Measurements from ENCODE around the gene FADS1.

Gene FADS1

DNA sequence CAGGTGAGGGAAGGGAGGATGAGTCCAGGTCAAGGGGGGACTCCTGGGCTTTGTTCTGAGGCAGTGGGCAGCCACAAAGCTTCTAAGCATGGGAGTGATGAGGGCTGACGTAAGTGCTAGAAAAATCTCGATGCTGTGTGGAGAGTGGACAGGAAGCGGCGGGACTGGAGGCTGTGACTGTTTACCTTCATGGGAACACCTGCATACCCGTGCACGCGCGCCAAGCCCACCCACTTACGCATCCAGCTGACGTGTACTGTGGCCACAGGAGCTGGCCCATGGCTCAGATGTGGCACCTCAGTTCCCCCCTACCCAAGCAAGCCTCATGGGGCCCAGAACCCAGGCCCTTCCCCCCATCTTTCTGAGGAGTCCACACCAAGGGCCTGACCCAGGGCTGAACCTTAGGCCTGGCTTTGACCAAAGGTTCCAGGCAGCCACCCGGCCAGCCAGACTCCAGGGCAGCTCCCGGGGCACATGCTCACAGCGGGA, 50.4 kb downstream of the FADS1 start:
- no peak for TF ChIP-seq POLR2A (IDR thresholded peaks at IDR 0.05; ENCODE audit: low read depth, low read length)
- no peak for FAIRE-seq

DNA sequence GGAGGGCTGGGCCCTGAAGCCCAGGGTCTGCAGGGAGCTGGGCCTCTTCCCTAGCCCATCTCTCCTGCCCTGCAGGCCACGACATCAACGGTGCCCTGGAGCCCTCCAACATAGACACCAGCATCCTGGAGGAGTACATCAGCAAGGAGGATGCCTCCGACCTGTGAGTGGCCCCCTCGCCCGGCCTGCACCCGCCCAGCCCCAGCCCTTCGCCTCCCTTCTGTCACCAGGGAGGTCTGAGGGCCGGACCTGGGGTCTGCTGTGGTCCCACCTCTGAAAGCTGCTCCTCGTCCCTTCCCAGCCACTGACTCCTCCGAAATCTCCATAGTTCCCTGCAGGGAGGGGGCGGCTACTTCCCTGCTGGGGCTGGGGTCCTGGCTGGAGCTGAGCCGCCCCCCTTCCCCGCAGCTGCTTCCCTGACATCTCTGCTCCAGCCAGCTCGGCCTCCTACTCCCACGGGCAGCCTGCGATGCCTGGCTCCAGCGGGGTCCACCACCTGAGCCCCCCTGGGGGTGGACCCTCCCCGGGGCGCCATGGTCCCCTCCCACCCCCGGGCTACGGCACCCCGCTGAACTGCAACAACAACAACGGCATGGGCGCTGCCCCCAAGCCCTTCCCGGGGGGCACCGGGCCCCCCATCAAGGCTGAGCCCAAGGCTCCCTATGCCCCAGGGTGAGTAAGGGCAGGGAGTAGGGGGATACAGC, 51.1 kb downstream of the FADS1 start:
- no peak for DNase-seq (ENCODE audit: insufficient read length, low spot score)
- TF ChIP-seq POLR2A (IDR thresholded peaks at IDR 0.05; ENCODE audit: low read depth, low read length): no peak
- FAIRE-seq: no peak

More for the DNA sequence above, 50.4 kb downstream of the FADS1 start:
- no peak for DNase-seq (ENCODE audit: insufficient read length, low spot score)

DNA sequence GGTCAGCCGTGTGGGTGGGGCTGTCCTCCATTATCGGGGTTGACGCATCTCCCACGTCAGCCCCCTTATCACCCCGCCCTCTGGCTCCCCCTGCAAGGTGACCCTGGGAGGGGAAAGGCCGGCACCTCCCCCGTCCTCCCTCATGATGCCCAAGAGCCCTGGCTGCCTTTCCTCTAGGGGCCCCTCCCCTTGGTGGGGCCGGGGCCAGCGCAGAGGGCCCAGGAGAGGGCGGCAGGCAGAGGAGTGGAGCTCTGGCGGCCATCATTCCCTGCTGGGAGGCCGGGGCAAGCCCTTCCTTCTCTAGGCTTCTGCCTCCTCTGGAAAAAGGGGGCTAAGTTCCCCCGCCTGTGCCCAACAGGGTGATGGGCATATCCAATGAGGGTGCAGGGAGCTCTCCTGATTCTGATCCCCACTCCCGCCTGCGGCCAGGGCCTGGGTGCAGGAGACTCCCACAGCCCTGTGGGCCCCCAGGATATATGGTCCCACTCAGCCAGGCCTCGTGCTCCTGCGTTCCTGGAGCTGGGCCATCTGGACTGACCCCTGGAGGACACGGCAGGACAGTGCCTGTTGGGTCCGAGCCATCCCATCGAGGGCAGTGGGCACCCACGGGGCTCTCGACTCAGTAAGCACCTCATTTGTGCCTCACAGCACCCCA, 52.1 kb downstream of the FADS1 start:
- no peak for TF ChIP-seq POLR2A (IDR thresholded peaks at IDR 0.05; ENCODE audit: low read depth, low read length)
- no peak for DNase-seq (ENCODE audit: insufficient read length, low spot score)
- FAIRE-seq: no peak

DNA sequence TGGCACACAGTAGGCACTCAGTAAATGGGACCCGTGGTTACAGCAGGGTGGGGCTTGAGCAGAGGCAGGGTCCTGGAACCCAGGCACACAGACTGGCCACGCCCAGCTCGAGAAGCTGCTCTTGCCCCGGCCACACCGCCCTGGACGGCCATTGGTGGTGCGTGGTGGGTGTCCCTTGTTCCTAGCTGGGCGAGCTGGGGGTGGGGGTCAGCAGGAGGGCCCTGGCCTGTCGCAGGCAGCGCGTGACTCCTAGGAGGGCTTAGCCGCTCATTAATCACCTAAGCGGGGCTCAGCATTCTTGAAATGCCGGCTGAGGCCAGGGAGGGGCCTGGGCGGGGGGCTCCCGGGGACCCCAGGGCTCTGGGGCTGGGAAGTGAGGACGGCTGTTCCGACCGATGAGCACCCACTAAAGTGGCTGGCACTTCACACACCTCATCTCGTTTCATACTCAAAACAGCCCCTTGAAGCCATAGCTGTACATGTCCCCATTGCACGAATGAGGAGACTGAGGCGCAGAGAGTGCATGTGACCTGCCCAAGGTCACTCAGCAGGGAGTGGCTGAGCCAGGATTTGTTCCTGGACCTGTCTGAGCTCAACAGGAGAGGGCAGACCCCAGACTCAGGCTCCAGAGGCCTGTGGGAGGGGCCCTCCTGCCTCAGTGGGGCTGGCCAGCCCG, 52.7 kb downstream of the FADS1 start:
- DNase-seq (ENCODE audit: insufficient read length, low spot score): no peak
- no peak for FAIRE-seq
- TF ChIP-seq POLR2A (IDR thresholded peaks at IDR 0.05; ENCODE audit: low read depth, low read length): no peak

DNA sequence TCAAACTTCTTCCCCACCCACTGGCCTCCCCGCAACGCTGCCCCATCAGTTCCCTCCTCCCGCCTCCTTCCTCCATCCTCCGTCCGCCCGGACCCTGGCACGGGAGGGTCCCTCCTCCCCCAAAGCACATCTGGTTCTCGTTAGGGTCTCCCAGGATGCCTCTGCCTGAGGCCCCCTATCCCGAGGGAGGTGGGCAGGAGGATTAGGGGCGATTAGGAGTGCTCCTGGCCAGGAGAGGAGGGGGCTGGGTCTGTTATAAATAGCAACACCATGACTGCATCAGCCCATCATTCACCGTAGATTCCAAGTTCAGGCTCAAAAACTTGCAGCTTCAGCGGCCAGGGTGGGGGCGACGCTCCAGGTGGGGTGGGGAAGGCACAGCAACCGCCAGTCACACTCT, 54.0 kb downstream of the FADS1 start:
- no peak for FAIRE-seq
- DNase-seq (ENCODE audit: insufficient read length, low spot score): no peak

DNA sequence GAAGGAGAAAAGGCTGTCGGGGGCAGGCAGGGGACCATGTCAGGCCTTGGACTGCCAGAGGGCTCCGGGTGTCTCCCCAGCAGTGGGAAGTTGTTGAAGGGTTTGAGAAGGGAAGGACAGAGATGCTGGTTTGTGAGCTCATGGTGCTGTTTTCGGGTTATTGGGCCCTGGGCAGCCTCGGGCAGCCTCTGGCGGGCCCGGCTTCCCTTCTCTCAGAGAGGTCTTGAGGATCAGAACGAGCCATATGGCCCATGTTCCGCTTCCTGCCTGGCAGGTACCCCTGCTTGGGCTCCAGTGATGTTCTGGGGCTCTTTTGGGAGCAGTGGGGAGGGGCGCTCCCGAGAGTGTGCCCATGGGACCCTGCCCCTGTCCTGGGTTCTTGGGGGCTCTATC, 54.6 kb downstream of the FADS1 start:
- DNase-seq (ENCODE audit: insufficient read length, low spot score) (no peak), FAIRE-seq (no peak)
- no peak for TF ChIP-seq POLR2A (IDR thresholded peaks at IDR 0.05; ENCODE audit: low read depth, low read length)

More for the DNA sequence above, 54.0 kb downstream of the FADS1 start:
- no peak for TF ChIP-seq POLR2A (IDR thresholded peaks at IDR 0.05; ENCODE audit: low read depth, low read length)

DNA sequence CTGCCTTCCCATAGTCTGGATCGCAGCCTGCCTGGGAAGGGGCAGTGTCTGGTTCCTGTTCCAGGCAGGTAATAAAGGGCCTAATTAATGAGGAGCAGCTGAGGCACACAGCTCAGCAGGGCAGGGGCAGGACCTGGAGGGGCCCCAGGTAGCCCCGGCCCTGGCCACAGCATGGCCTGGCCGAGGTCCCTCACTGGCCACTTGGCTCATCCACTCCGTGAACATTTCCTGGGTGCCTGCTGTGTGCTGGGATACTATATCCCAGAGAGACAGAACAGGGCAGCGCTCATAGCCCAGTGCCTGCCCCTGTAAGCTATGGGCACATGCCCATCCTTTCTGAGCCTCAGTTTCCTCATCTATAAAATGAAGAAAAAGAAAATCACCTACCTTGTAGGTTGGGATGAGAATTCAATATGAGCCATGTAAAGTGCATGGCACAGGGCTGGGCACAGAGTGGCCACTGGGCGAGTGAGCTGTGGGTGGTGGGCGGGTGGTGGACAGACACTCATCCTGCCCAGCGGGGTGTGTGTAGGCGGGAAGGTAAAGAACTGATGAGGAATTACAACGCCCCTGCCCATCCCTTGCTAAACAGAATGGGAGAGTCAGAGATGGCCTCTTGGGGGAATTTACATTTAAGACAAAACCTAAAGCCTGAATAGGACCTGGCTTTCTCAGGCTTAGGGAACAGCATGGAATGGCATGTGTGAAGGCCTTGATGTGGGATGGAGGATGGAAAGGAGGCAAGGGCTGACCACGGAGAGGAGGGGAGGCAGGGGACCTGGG, 55.2 kb downstream of the FADS1 start:
- TF ChIP-seq POLR2A (IDR thresholded peaks at IDR 0.05; ENCODE audit: low read depth, low read length): no peak
- FAIRE-seq (no peak), DNase-seq (ENCODE audit: insufficient read length, low spot score) (no peak)

DNA sequence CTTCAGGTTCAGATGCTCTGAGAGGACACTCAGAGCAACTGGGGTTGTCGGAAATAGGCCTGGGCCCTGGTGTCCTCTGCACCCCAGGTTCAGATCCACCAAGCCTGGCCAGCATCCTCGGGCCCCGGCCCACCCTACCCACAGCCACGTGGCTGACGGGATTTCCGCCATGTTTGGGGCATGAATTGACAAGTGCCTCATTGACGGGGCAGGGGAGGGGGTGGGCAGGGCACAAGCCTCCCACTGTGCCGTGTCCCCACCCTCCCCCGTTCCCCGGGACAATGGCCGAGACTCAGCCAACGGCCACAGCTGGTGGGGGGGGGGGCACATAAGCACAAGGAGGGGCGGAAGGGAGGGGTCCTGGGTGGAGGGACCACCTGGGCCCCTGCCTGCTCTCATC, 55.9 kb downstream of the FADS1 start:
- no peak for TF ChIP-seq POLR2A (IDR thresholded peaks at IDR 0.05; ENCODE audit: low read depth, low read length)
- no peak for FAIRE-seq
- DNase-seq (ENCODE audit: insufficient read length, low spot score): no peak

DNA sequence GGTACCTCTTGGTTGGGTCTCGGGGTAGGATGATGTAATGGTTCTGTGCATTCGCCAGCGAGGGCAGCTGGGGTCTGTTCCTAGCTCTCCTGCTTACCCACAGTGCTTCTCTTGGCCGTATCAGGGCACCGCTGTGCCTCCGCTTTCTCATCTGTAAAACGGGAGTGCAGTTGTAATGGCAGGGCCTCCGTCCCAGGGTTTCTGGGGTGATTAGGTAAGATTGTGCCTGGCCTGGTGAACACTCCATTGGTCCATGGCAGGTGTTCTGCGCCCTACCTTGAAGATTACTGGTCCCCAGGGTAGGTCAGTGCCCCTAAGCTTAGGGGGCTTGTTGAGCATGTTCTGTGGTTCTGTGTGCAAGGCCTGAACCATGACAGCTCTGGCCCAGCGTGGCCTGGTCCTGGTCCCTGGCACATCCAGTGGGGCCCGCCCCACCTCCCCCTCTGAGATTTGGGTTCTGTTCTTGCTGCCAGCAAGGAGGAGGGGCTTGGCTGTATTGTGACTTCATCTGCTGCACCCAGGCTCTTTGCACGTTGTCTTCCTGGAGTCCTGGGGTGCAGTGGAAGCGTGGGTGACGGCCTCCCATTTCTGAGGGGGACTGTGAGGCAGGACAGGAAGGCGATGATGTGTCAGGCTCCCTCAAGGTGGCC, 59.5 kb downstream of the FADS1 start:
- FAIRE-seq (no peak), DNase-seq (ENCODE audit: insufficient read length, low spot score) (no peak)
- no peak for TF ChIP-seq POLR2A (IDR thresholded peaks at IDR 0.05; ENCODE audit: low read depth, low read length)

DNA sequence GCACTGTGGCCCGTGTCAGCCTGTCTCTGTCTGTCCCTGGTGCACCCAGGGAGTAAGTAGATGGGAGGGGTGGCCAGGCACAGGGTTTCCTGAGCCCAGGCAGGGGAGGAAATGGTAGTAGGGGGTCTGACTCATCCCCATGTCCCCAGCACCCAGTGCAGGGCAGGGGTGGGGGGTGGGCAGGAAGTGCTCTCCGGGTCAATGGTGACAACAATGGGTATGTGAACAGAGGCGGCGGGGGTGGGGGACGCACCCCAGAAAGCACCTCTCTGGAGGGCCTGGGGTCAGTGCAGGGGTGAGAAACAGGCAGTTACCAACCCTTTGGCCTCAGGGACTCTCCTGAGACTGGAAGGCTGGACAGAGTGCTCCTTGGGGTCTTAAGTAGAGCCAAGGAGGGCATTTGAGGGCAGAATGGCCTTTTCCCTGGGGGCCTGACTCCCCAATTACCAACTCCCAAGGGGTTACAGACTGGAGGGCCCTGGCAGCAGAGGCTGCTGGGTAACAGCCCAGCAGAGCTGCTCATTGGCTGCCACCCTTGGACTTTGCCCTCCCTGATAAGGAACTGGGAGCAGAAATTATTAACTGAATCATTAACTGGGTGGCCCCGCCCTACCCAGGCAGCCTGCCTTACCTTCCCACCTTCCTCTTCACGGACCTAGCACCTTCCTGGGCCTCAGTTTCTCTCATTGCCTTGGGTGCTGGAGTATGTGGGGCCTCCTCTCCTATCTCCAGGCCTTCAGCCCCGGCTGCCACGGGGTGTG, 60.2 kb downstream of the FADS1 start:
- DNase-seq (ENCODE audit: insufficient read length, low spot score) (peak; percentile 99), FAIRE-seq (no peak)
- no peak for TF ChIP-seq POLR2A (IDR thresholded peaks at IDR 0.05; ENCODE audit: low read depth, low read length)

DNA sequence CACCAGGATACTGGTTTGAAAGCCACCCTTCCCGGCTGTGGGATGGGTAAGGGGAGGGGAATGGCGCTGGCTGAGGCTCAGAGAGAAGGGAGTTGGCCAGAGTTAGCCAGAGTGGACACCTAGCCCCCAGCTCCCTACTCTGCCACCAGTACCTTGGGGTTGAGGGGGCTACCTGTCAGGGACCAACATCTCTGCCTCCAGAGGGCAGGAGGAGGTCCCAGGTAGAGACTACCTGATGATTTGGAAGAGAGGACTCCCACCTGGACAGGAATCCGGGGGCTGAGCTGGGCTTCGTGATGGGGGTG, 60.7 kb downstream of the FADS1 start:
- FAIRE-seq (no peak), DNase-seq (ENCODE audit: insufficient read length, low spot score) (no peak)
- TF ChIP-seq POLR2A (IDR thresholded peaks at IDR 0.05; ENCODE audit: low read depth, low read length): no peak

DNA sequence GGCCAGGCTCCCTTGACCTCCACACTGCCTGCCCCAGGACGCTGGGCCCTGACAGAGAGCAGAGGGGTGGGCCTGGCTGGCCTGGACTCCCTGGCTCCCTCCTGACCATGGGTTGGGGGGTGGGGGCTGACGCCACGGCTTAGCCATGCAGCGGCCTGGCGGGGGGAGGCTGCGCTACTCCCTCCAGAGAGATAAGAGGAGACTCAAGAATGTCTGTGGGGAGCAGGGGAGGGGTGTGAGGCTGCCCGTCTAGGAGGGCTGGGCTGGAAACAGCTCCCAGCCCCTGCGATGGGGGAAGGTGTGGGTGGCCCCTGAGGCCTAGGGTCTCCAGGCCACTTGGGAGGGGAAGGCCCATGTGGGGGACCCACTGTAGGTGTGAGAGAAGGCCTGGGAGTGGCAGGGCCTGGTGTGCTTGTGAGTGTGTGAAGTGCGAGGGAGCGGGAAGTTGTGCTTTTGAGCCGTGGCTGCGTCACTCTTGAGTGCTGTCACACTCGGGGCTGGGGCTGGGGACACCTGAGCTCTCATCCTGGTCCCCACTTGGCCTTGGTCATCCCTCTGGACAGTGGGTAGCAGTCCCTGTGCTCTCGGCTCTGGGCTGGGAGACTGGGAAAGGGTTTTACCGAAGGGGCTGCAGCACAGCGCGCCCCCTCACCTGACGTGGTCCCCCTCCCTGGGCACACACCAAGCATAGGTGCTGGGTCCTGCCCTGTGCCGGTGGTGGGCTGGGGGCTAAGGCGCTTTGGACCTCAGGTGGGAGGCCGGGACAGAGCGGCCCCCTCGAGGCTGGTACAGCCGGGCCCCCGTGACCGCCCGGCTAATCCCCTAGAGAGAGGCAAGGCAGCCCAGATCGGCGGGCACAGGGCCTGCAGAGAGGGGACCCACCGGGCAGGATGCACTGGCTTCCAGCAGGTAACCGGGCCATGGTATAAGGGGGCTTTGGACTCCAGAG, 62.0 kb downstream of the FADS1 start:
- DNase-seq (ENCODE audit: insufficient read length, low spot score): no peak
- FAIRE-seq: no peak
- TF ChIP-seq POLR2A (IDR thresholded peaks at IDR 0.05; ENCODE audit: low read depth, low read length): no peak
